HT-29 (cell line): Measurements from ENCODE around the gene CREBBP. TPM values are rescaled to one million over a fixed set of nuclear protein-coding genes. Genes with fewer than 3 reads are reported as not detected.

Experiments used
- total RNA-seq: library from RNA; depleted of rRNA; stranded (reverse); fragments of >200 nt; shearing (Covaris generic); gene quantifications from 2 replicates; pipeline ENCODE4 v1.2.3, GENCODE V29; 2014; rRNA removed

CREBBP gene
- total RNA-seq, 1 experiment from 2014 or later: 25.8 TPM

Other genes starting within 250 kb of the CREBBP start
- gene DNASE1, start 226.0 kb downstream of the CREBBP start, total RNA-seq: 27.1 and 46.6 TPM in 2 replicates
- 553 and 632 TPM in 2 replicates for gene TRAP1, start 163.2 kb downstream of the CREBBP start, total RNA-seq
- 0.42 and 1.8 TPM in 2 replicates for gene ADCY9, start 235.7 kb upstream of the CREBBP start, total RNA-seq